Esophagus (tissue), 2 donors: Measurements from ENCODE around the gene HSPA9. TPM values are rescaled to one million over a fixed set of nuclear protein-coding genes. Genes with fewer than 3 reads are reported as not detected.

Experiments used
- polyA plus RNA-seq, 2 donors: library from polyadenylated mRNA; stranded (reverse); fragments of 200-250 nt; gene quantifications; one replicate each; pipeline ENCODE4 v1.2.3, GENCODE V29; 2013
- donor health status: healthy with polysubstance abuse.
- donor health status: Bipolar disorder and iron deficiency.

Gene HSPA9
- polyA plus RNA-seq, 2 donors, result 78.5 to 111 TPM

Other genes starting within 250 kb of the HSPA9 start
- gene CDC25C, start 243.6 kb downstream of the HSPA9 start, polyA plus RNA-seq, result 1 to 10 TPM; 1.0 to 1.6 TPM
- 1 to 10 TPM; 7.4 to 8.7 TPM for gene FAM53C, start 237.1 kb downstream of the HSPA9 start, polyA plus RNA-seq
- gene KDM3B, start 222.7 kb downstream of the HSPA9 start, polyA plus RNA-seq, result 10 to 100 TPM; 18.7 to 20.7 TPM
- 1 to 10 TPM; 2.0 to 2.6 TPM for gene REEP2, start 136.3 kb downstream of the HSPA9 start, polyA plus RNA-seq
- 10 to 100 TPM; 17.9 to 45.0 TPM for gene EGR1, start 109.9 kb downstream of the HSPA9 start, polyA plus RNA-seq
- 10 to 100 TPM; 38.9 to 64.8 TPM for gene ETF1, start 32.2 kb downstream of the HSPA9 start, polyA plus RNA-seq
- gene CTNNA1, start 178.0 kb upstream of the HSPA9 start, polyA plus RNA-seq, result 100 to 1,000 TPM; 221 to 223 TPM